B cell (primary cell): ENCODE data around the gene TM9SF4. TPM values are rescaled to one million over a fixed set of nuclear protein-coding genes. Genes with fewer than 3 reads are reported as not detected.

ENCODE experiments used
- ATAC-seq: fragments of 200-7000 bp; cut with Tn5 transposase; one replicate; pipeline ENCODE4 v1.10.0; 2021; ENCODE audit warnings: low read depth, mild to moderate bottlenecking, moderate number of reproducible peaks, moderate library complexity
- CTCF ChIA-PET: fragments of 350-600 bp; sonication (Branson Sonifier 250); formaldehyde crosslinking; loops from one replicate; lab custom pipeline; 2021; ENCODE audit warnings: antibody characterized with exemption, inconsistent platforms; lab: Charles Lee
- POLR2A ChIA-PET: fragments of 350-600 bp; sonication (Branson Sonifier 250); formaldehyde crosslinking; loops from one replicate; lab custom pipeline; 2021; ENCODE audit warnings: antibody characterized with exemption; lab: Charles Lee
- DNase-seq: peaks from one replicate; pipeline ENCODE4 v3.0.0; 2013
- H2AFZ ChIP-seq: 2 replicates; pipeline ENCODE4 v1.6.1; 2012; ENCODE audit warnings: mild to moderate bottlenecking, low read depth, low read length; ENCODE audit not compliant: insufficient read depth, poor library complexity, severe bottlenecking
- H3K27ac ChIP-seq, 2 donors: 1 replicate in 1 of 2; 2 replicates in 1 of 2; pipeline ENCODE4 v1.5.1; 2012 to 2013; ENCODE audit warnings: low read length in 2 of 2, mild to moderate bottlenecking in 2 of 2, moderate library complexity in 1 of 2
- H3K27me3 ChIP-seq, 4 experiments: fragments of 200-600 bp in 1 of 4; sonication (generic) in 1 of 4; replicated peaks in 1 of 4; 1 replicate in 2 of 4; 2 replicates in 2 of 4; pipeline versions ENCODE4 v1.6.1 to v1.7.0; 2013 to 2016; ENCODE audit warnings: low read length in 3 of 4, mild to moderate bottlenecking in 2 of 4, mixed read lengths in 1 of 4, moderate library complexity in 1 of 4; ENCODE audit not compliant: insufficient read depth in 4 of 4, control insufficient read depth in 3 of 4; ENCODE audit errors: control extremely low read depth in 1 of 4
- H3K36me3 ChIP-seq, 2 experiments: replicated peaks in 1 of 2; 1 replicate in 1 of 2; 2 replicates in 1 of 2; pipeline versions ENCODE4 v1.6.1 to v1.7.1; 2013; ENCODE audit warnings: low read length in 1 of 2; ENCODE audit not compliant: insufficient read depth in 2 of 2, control insufficient read depth in 1 of 2; ENCODE audit errors: control extremely low read depth in 1 of 2, extremely low read depth in 1 of 2
- H3K4me1 ChIP-seq, 2 donors: fragments of 200-600 bp in 1 of 2; sonication (generic) in 1 of 2; 1 replicate in 1 of 2; 2 replicates in 1 of 2; pipeline versions ENCODE4 v1.5.1 to v1.6.1; 2013 to 2017; ENCODE audit warnings: low read length in 2 of 2; ENCODE audit not compliant: control insufficient read depth in 2 of 2, insufficient read depth in 2 of 2
- H3K4me2 ChIP-seq: replicated peaks from 2 replicates; pipeline ENCODE3; 2012; ENCODE audit warnings: mild to moderate bottlenecking, low read depth, low read length; ENCODE audit not compliant: poor library complexity, severe bottlenecking
- H3K4me3 ChIP-seq, 5 experiments: fragments of 200-600 bp in 1 of 5; sonication (generic) in 1 of 5; 1 replicate in 3 of 5; 2 replicates in 2 of 5; pipeline versions ENCODE4 v1.5.1 to v1.7.0; 2011 to 2016; ENCODE audit warnings: low read length in 4 of 5, mild to moderate bottlenecking in 4 of 5, low read depth in 2 of 5, control low read depth in 1 of 5, moderate library complexity in 1 of 5; ENCODE audit not compliant: insufficient read depth in 1 of 5; ENCODE audit errors: control extremely low read depth in 1 of 5, extremely low read depth in 1 of 5
- H3K79me2 ChIP-seq: fragments of 200-600 bp; sonication (generic); one replicate; pipeline ENCODE4 v1.6.0; 2016; ENCODE audit warnings: low read length; ENCODE audit not compliant: control insufficient read depth, insufficient read depth
- H3K9ac ChIP-seq: fragments of 200-600 bp; sonication (generic); 2 replicates; pipeline ENCODE4 v1.6.1; 2017; ENCODE audit warnings: mild to moderate bottlenecking, low read length, moderate library complexity
- H3K9me3 ChIP-seq, 3 donors: one replicate each; pipeline versions ENCODE4 v1.6.1 to v1.7.1; 2013; ENCODE audit warnings: low read length in 2 of 3; ENCODE audit not compliant: control insufficient read depth in 2 of 3, insufficient read depth in 1 of 3; ENCODE audit errors: control extremely low read depth in 1 of 3
- H4K20me1 ChIP-seq: 2 replicates; pipeline ENCODE4 v1.6.0; 2012; ENCODE audit warnings: mild to moderate bottlenecking, low read length; ENCODE audit not compliant: insufficient read depth, control insufficient read depth, poor library complexity, severe bottlenecking
- H3K27ac Mint-ChIP-seq: one replicate; pipeline ENCODE4 v1.8.0; 2021; ENCODE audit warnings: mixed read lengths
- H3K27me3 Mint-ChIP-seq: one replicate; pipeline ENCODE4 v1.8.0; 2021; ENCODE audit warnings: mixed read lengths
- H3K4me1 Mint-ChIP-seq: one replicate; pipeline ENCODE4 v1.8.0; 2021; ENCODE audit warnings: mixed read lengths
- H3K4me3 Mint-ChIP-seq: one replicate; pipeline ENCODE4 v1.8.0; 2021; ENCODE audit warnings: mixed read lengths
- H3K9me3 Mint-ChIP-seq: one replicate; pipeline ENCODE4 v1.8.0; 2022; ENCODE audit warnings: mixed read lengths; ENCODE audit not compliant: insufficient read depth
- EZH2 ChIP-seq: IDR thresholded peaks from 2 replicates; pipeline ENCODE4 v1.6.1; 2012; ENCODE audit warnings: borderline replicate concordance, low read depth, mild to moderate bottlenecking, moderate library complexity, low read length; ENCODE audit not compliant: insufficient read depth, poor library complexity, severe bottlenecking
- WGBS: methylation state at CpG from one replicate; pipeline ENCODE4 v1.1.5; 2013; ENCODE audit warnings: missing lambda C conversion rate; ENCODE audit not compliant: insufficient coverage; 5-methylcytosine and 5-hydroxymethylcytosine counted together
- intact Hi-C: fragments of 100-400 bp; cut with micrococcal nuclease; formaldehyde crosslinking; loops from one replicate; pipeline ENCODE4 v1.10.0; 2022
- polyA plus RNA-seq: library from polyadenylated mRNA; depleted of rRNA; stranded (reverse); fragments of >200 nt; gene quantifications from 2 replicates; pipeline ENCODE4 v1.2.3, GENCODE V29; 2012
- total RNA-seq, 2 donors: library from RNA; stranded (reverse); fragments of 120-200 nt in 1 of 2; gene quantifications; 1 replicate in 1 of 2; 2 replicates in 1 of 2; pipeline versions ENCODE4 v1.2.3 to v1.2.4, GENCODE V29; 2013 to 2022
- TF ChIP-seq, protein P1 (sequence below): fragments of 200-600 bp; IDR thresholded peaks from one replicate; pipeline ENCODE4 v1.8.0; 2022; ENCODE audit warnings: antibody characterized with exemption, mild to moderate bottlenecking

Gene TM9SF4
- total and polyA plus RNA-seq, 2 donors (not counting 1 experiment from before 2014, with no cell fraction given), result 23.5 to 53.8 TPM

DNA sequence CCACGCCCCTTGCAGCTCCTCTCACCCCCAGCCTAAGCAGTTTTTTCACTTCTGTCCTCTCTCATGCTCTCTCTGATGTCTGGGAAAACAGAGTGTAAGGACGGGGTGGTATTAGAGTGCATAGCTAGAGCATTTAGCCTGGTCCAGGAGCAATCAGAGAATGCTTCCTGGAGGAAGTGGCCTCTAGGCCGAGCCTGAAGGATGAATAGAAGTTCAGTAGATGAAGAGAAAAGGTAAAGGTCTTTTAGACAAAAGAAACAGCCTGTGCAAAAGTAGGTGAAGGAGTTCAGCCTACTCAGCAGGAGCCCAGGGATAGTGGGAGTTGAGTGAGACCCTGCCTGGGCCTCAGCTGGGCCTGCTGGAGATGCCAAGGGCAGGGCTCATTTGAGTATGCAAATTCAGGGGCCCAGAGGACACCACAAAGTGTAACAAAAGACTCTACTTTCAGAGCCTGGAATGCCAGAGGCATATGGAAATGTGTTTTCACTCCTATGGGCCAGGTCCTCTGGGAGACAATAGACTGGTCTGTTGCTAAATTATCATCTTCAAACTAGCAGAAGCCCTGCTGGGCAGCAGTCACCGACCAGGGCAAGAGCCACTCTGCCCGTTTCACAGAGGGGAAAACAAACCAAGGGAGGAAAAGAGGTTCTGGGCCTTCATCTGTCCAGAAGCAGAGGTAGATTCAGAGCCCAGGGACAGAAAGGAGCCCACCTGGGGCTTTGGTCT lies 19.7 kb upstream of the TM9SF4 start:
- POLR2A ChIA-PET, result no interaction called here
- H3K9ac ChIP-seq, result no peak overlapping the region
- H3K27ac Mint-ChIP-seq, result peak overlapping the region; percentile 46
- no peaks in the 10 kb centered on the region for H3K9me3 ChIP-seq
- H3K4me2 ChIP-seq, result no peak overlapping the region
- WGBS, result 88% methylated on average over 4 of the region's 5 CpGs
- intact Hi-C loops, result loop anchor here (5.0 kb wide), 2 partner anchors 72 to 122 kb away; partner anchors contain the start of gene XKR7
- CTCF ChIA-PET, result interaction anchor here (1.0 to 11.9 kb wide), 14 partner anchors 9 to 267 kb away, joined by 3 to 389 read pairs (median 20); partner anchors contain the start of genes HCK and PDRG1
- no peak overlapping the region for H2AFZ ChIP-seq
- H3K27ac ChIP-seq, result no peak overlapping the region
- no peak overlapping the region for H3K4me3 ChIP-seq
- no peak for TF ChIP-seq EZH2
- TF ChIP-seq, protein P1, sequence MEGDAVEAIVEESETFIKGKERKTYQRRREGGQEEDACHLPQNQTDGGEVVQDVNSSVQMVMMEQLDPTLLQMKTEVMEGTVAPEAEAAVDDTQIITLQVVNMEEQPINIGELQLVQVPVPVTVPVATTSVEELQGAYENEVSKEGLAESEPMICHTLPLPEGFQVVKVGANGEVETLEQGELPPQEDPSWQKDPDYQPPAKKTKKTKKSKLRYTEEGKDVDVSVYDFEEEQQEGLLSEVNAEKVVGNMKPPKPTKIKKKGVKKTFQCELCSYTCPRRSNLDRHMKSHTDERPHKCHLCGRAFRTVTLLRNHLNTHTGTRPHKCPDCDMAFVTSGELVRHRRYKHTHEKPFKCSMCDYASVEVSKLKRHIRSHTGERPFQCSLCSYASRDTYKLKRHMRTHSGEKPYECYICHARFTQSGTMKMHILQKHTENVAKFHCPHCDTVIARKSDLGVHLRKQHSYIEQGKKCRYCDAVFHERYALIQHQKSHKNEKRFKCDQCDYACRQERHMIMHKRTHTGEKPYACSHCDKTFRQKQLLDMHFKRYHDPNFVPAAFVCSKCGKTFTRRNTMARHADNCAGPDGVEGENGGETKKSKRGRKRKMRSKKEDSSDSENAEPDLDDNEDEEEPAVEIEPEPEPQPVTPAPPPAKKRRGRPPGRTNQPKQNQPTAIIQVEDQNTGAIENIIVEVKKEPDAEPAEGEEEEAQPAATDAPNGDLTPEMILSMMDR, result no peak
- no peaks in the 10 kb centered on the region for H4K20me1 ChIP-seq
- DNase-seq, result no peak
- no peaks in the 10 kb centered on the region for H3K27me3 Mint-ChIP-seq
- no peak overlapping the region for H3K4me3 Mint-ChIP-seq
- H3K4me1 ChIP-seq, result peaks cover 0 to 12% of the 10 kb centered on the region in 2 donors
- H3K79me2 ChIP-seq, result no peaks in the 10 kb centered on the region
- peaks cover 2 to 35% of the 10 kb centered on the region in 2 experiments for H3K36me3 ChIP-seq
- ATAC-seq, result no peak
- no peaks in the 10 kb centered on the region for H3K27me3 ChIP-seq
- no peaks in the 10 kb centered on the region for H3K9me3 Mint-ChIP-seq
- H3K4me1 Mint-ChIP-seq, result peaks cover 20% of the 10 kb centered on the region

DNA sequence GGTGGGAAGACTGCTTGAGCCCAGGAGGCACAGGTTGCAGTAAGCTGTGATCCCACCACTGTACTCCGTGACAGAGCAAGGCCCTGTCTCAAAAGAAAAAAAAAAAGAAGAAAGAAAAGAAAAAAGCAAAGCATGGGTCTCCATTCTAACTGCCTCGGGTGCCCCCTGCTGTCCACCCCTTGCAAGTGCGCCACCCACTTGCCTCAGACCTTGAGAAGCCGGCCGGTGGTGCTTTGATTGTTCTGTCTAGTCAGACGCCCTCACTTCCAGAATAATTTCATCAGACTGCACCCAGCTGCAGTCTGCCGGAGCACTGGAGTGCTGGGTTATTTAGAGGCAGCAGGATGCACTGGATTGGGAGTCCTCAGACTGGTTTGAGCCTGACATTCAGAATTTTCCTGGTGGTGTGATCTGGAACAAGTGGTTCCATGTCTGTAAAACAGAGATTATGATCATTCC lies 17.6 kb upstream of the TM9SF4 start:
- DNase-seq (peak; percentile 81), ATAC-seq (peak; percentile 97)
- Mint-ChIP-seq H3K9me3 (no peaks in the 10 kb centered on the region), H3K27me3 (no peaks in the 10 kb centered on the region), H3K4me3 (no peak overlapping the region), H3K4me1 (peaks cover 17% of the 10 kb centered on the region), H3K27ac (no peak overlapping the region)
- 0% methylated on average over 4 of the region's 7 CpGs for WGBS
- Histone ChIP-seq H3K4me3 (no peak overlapping the region), H3K9me3 (no peaks in the 10 kb centered on the region), H3K27ac (no peak overlapping the region), H3K36me3 (peaks cover 2 to 29% of the 10 kb centered on the region in 2 experiments), H3K79me2 (no peaks in the 10 kb centered on the region), H3K4me2 (no peak overlapping the region), H2AFZ (no peak overlapping the region), H3K9ac (no peak overlapping the region), H4K20me1 (no peaks in the 10 kb centered on the region), H3K4me1 (peaks cover 0 to 8% of the 10 kb centered on the region in 2 donors), H3K27me3 (no peaks in the 10 kb centered on the region)
- ChIA-PET POLR2A (no interaction called here), CTCF (interaction anchor here (0.7 to 11.9 kb wide), 22 partner anchors 11 to 526 kb away, joined by 3 to 389 read pairs (median 8); partner anchors contain the start of genes HCK and PDRG1)
- intact Hi-C loops, result loop anchor here (1.0 to 5.0 kb wide), 7 partner anchors 57 to 270 kb away; partner anchors contain the start of genes PDRG1 and XKR7
- TF ChIP-seq, protein P1, result peak; percentile 96
- TF ChIP-seq EZH2, result no peak
